Caco-2 (cell line): Measurements from ENCODE around the gene KLHL29. TPM values are rescaled to one million over a fixed set of nuclear protein-coding genes. Genes with fewer than 3 reads are reported as not detected.

Experiments used
- BruUV-seq: library from RNA; stranded (reverse); fragments of 400-500 nt; replicated peaks from 2 replicates; lab custom pipeline; 2021; lab: Mats Ljungman, UMichigan
- CTCF ChIA-PET: fragments of 300-600 bp; sonication (Branson Sonifier 250); formaldehyde crosslinking; loops from one replicate; lab custom pipeline; 2022; ENCODE audit warnings: antibody characterized with exemption; lab: Charles Lee
- POLR2A ChIA-PET: fragments of 300-600 bp; sonication (Branson Sonifier 250); formaldehyde crosslinking; loops from one replicate; lab custom pipeline; 2022; ENCODE audit warnings: antibody characterized with exemption; lab: Charles Lee
- DNase-seq, 2 experiments: peaks; one replicate each; pipeline versions ENCODE4 v3.0.0 to v3.0.0-alpha.2; 2020 to 2022
- H3K27me3 ChIP-seq: replicated peaks from 2 replicates; pipeline ENCODE4 v1.6.0; 2011; ENCODE audit warnings: low read length; ENCODE audit not compliant: control insufficient read depth, insufficient read depth
- H3K36me3 ChIP-seq: 2 replicates; pipeline ENCODE4 v1.5.1; 2011; ENCODE audit warnings: low read length; ENCODE audit not compliant: control insufficient read depth, insufficient read depth
- H3K4me1 ChIP-seq: fragments of 250-450 bp; sonication (Bioruptor Pico); 2 replicates; pipeline ENCODE4 v1.5.1; 2020; ENCODE audit warnings: mild to moderate bottlenecking
- H3K4me3 ChIP-seq: 2 replicates; pipeline ENCODE4 v1.5.1; 2011; ENCODE audit warnings: low read depth, mild to moderate bottlenecking, control low read depth, low read length
- H3K9me3 ChIP-seq: fragments of 250-450 bp; sonication (Bioruptor Pico); 2 replicates; pipeline ENCODE4 v1.5.1; 2020; ENCODE audit warnings: mild to moderate bottlenecking, moderate library complexity
- H3K27ac Mint-ChIP-seq: one replicate; pipeline ENCODE4 v1.8.0; 2022; ENCODE audit warnings: mixed read lengths; ENCODE audit not compliant: unreplicated experiment
- H3K27me3 Mint-ChIP-seq: one replicate; pipeline ENCODE4 v1.8.0; 2022; ENCODE audit warnings: mixed read lengths; ENCODE audit not compliant: insufficient read depth, unreplicated experiment
- H3K36me3 Mint-ChIP-seq: one replicate; pipeline ENCODE4 v1.8.0; 2022; ENCODE audit warnings: mild to moderate bottlenecking, mixed read lengths; ENCODE audit not compliant: insufficient read depth, unreplicated experiment
- H3K4me1 Mint-ChIP-seq: one replicate; pipeline ENCODE4 v1.8.0; 2022; ENCODE audit warnings: low read depth, mixed read lengths; ENCODE audit not compliant: unreplicated experiment
- H3K4me3 Mint-ChIP-seq: one replicate; pipeline ENCODE4 v1.8.0; 2022; ENCODE audit warnings: mild to moderate bottlenecking, moderate library complexity, mixed read lengths; ENCODE audit not compliant: unreplicated experiment
- H3K9me3 Mint-ChIP-seq: one replicate; pipeline ENCODE4 v1.8.0; 2022; ENCODE audit warnings: mixed read lengths; ENCODE audit not compliant: unreplicated experiment
- CTCF ChIP-seq, 2 experiments: fragments of 200-600 bp in 1 of 2; IDR thresholded peaks; 1 replicate in 1 of 2; 2 replicates in 1 of 2; pipeline versions ENCODE4 v1.5.1 to v1.8.0; 2011 to 2022; ENCODE audit warnings: antibody characterized with exemption in 1 of 2, control low read depth in 1 of 2, inconsistent platforms in 1 of 2, low read depth in 1 of 2, low read length in 1 of 2, mild to moderate bottlenecking in 1 of 2, moderate library complexity in 1 of 2; ENCODE audit not compliant: insufficient read depth in 1 of 2, severe bottlenecking in 1 of 2, unreplicated experiment in 1 of 2
- intact Hi-C: fragments of 100-400 bp; cut with micrococcal nuclease; formaldehyde crosslinking; loops from one replicate; pipeline ENCODE4 v1.10.0; 2022; ENCODE audit not compliant: unreplicated experiment
- total RNA-seq: library from RNA; stranded (reverse); gene quantifications from 2 replicates; pipeline ENCODE4 v1.2.3, GENCODE V29; 2022

Gene KLHL29
- total RNA-seq, 1 experiment from 2014 or later, result 0.61 TPM

- Histone ChIP-seq H3K4me3 (no peak overlapping the region), H3K36me3 (no peaks in the 10 kb centered on the region), H3K4me1 (no peaks in the 10 kb centered on the region), H3K9me3 (no peaks in the 10 kb centered on the region), H3K27me3 (no peaks in the 10 kb centered on the region)
- no peaks in the 10 kb centered on the region for H3K9me3 Mint-ChIP-seq
- TF ChIP-seq CTCF (IDR thresholded peaks at IDR 0.05; ENCODE audit: insufficient read depth in 1 of 2, low read depth in 1 of 2, low read length in 1 of 2, severe bottlenecking in 1 of 2, unreplicated experiment in 1 of 2), result no peak
- DNase-seq, result no peak
- intact Hi-C loops, result no loop called here
- H3K27me3 Mint-ChIP-seq, result peaks cover 11% of the 10 kb centered on the region
- ChIA-PET POLR2A (no interaction called here), CTCF (no interaction called here)
- H3K36me3 Mint-ChIP-seq, result no peaks in the 10 kb centered on the region
- BruUV-seq, result no TSS peak
- H3K4me1 Mint-ChIP-seq, result no peaks in the 10 kb centered on the region
- no peak overlapping the region for H3K4me3 Mint-ChIP-seq
- H3K27ac Mint-ChIP-seq, result no peak overlapping the region
These were observed 178.2 kb downstream of the KLHL29 start for GRCh38 chr2:23563151-23563550.

GRCh38 chr2:23563673-23564614 is 179.0 kb downstream of the KLHL29 start:
- BruUV-seq, result no TSS peak
- Mint-ChIP-seq H3K9me3 (no peaks in the 10 kb centered on the region), H3K4me3 (no peak overlapping the region), H3K27ac (no peak overlapping the region), H3K27me3 (peaks cover 10% of the 10 kb centered on the region), H3K4me1 (no peaks in the 10 kb centered on the region), H3K36me3 (no peaks in the 10 kb centered on the region)
- TF ChIP-seq CTCF (IDR thresholded peaks at IDR 0.05; ENCODE audit: insufficient read depth in 1 of 2, low read depth in 1 of 2, low read length in 1 of 2, severe bottlenecking in 1 of 2, unreplicated experiment in 1 of 2), result no peak
- no peak overlapping the region for H3K4me3 ChIP-seq
- DNase-seq, result no peak
- intact Hi-C loops, result no loop called here
- H3K4me1 ChIP-seq, result no peaks in the 10 kb centered on the region
- no peaks in the 10 kb centered on the region; the same call in 1 of the 2 replicates for H3K27me3 ChIP-seq
- CTCF ChIA-PET, result no interaction called here
- POLR2A ChIA-PET, result no interaction called here
- no peaks in the 10 kb centered on the region for H3K9me3 ChIP-seq
- no peaks in the 10 kb centered on the region for H3K36me3 ChIP-seq

GRCh38 chr2:23564615-23564960 is 179.6 kb downstream of the KLHL29 start:
- no peak for TF ChIP-seq CTCF (IDR thresholded peaks at IDR 0.05; ENCODE audit: insufficient read depth in 1 of 2, low read depth in 1 of 2, low read length in 1 of 2, severe bottlenecking in 1 of 2, unreplicated experiment in 1 of 2)
- no peak overlapping the region for H3K27ac Mint-ChIP-seq
- intact Hi-C loops, result no loop called here
- no peak overlapping the region for H3K4me3 ChIP-seq
- no peaks in the 10 kb centered on the region for H3K9me3 Mint-ChIP-seq
- H3K36me3 ChIP-seq, result no peaks in the 10 kb centered on the region
- POLR2A ChIA-PET, result no interaction called here
- CTCF ChIA-PET, result no interaction called here
- BruUV-seq, result no TSS peak
- no peak for DNase-seq
- no peaks in the 10 kb centered on the region for H3K4me1 Mint-ChIP-seq
- no peaks in the 10 kb centered on the region for H3K36me3 Mint-ChIP-seq
- no peak overlapping the region for H3K4me3 Mint-ChIP-seq
- peaks cover 4% of the 10 kb centered on the region for H3K27me3 Mint-ChIP-seq
- no peaks in the 10 kb centered on the region; the same call in 1 of the 2 replicates for H3K27me3 ChIP-seq
- H3K4me1 ChIP-seq, result no peaks in the 10 kb centered on the region
- H3K9me3 ChIP-seq, result no peaks in the 10 kb centered on the region
